Activated naive CD4-positive, alpha-beta T cell treated with anti-CD3 and anti-CD28 coated beads, Interleukin-2, amount 10 ng/mL, durations not matched to agents 7 days and 5 days (primary cell): ENCODE measurements around the gene TGM2.

ENCODE experiments used
- CTCF ChIA-PET: fragments of 350-600 bp; sonication (Branson Sonifier 250); formaldehyde crosslinking; loops from one replicate; lab custom pipeline; 2021; ENCODE audit warnings: antibody characterized with exemption; lab: Charles Lee
- DNase-seq: peaks from one replicate; pipeline ENCODE4 v3.0.0-alpha.2; 2020
- H3K27ac Mint-ChIP-seq: one replicate; pipeline ENCODE4 v1.8.0; 2021; ENCODE audit warnings: mild to moderate bottlenecking, moderate library complexity, mixed read lengths
- H3K27me3 Mint-ChIP-seq: one replicate; pipeline ENCODE4 v1.8.0; 2021; ENCODE audit warnings: mild to moderate bottlenecking, mixed read lengths
- H3K36me3 Mint-ChIP-seq: one replicate; pipeline ENCODE4 v1.8.0; 2021; ENCODE audit warnings: mixed read lengths
- H3K4me1 Mint-ChIP-seq: one replicate; pipeline ENCODE4 v1.8.0; 2021; ENCODE audit warnings: mixed read lengths
- H3K4me3 Mint-ChIP-seq: one replicate; pipeline ENCODE4 v1.8.0; 2021; ENCODE audit warnings: mild to moderate bottlenecking, moderate library complexity, mixed read lengths
- H3K9me3 Mint-ChIP-seq: one replicate; pipeline ENCODE4 v1.8.0; 2021; ENCODE audit warnings: mixed read lengths

TGM2 gene

DNA sequence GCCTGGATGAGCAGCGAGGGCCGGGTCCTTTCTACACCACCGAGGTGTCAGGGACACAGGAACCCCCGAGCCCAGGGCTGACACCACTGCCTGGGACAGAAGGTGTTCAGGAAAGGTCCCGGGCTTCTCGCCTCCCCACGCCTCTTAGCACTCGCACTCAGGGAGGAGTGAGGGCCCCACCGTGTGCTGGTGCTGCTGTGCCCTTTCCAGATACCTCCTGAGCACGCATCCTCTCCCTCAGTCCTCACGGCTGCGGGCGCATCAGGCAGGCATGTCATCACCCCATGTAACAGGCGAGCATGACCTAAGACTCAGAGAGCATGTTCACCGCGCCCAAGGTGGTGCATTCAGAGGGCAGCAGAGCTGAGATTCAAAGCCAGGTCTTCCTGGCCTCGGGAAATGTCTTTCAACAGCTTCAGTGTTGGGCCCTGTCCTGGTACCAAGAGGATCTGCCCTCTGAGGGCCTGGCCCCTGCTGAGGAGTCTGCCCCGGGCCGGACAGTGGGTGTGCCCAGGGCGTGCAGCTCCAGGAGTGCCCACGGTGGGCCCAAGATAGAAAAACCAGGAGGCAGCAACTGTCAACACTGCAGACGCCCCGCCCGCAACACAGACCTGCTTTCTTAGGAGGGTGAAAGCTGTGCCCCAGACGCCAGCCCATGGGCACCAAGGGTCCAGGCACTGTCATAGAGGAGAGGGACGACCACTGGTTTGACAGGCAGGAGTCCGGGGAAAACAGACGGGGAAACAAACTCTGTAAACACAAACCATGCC, 29.2 kb downstream of the TGM2 start:
- DNase-seq, result no peak
- no peak overlapping the region for H3K4me3 Mint-ChIP-seq

DNA sequence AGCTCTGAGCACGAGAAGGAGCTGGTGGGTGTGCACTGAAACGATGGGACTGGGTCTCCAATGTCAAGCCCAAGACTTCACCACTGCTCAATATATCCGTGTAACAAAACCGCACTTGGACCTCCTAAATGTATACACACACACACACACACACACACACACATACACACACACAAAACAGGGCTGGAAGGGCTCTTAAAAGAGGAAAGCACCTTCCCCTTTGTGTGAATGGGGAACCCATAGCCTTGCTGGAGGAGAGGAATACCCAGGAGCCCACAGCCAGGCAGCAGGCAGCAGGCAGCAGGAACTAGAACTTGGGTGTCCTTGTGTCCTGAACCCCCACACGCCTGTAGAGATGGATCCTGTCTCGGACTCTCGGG, 29.8 kb downstream of the TGM2 start:
- H3K9me3 Mint-ChIP-seq, result no peaks in the 10 kb centered on the region
- no peak overlapping the region for H3K4me3 Mint-ChIP-seq
- CTCF ChIA-PET, result no interaction called here
- H3K4me1 Mint-ChIP-seq, result peaks cover 10% of the 10 kb centered on the region
- no peaks in the 10 kb centered on the region for H3K36me3 Mint-ChIP-seq
- H3K27ac Mint-ChIP-seq, result no peak overlapping the region
- DNase-seq, result no peak
- H3K27me3 Mint-ChIP-seq, result peaks cover 13% of the 10 kb centered on the region

More for the DNA sequence above, 29.2 kb downstream of the TGM2 start:
- Mint-ChIP-seq H3K27me3 (peaks cover 10% of the 10 kb centered on the region), H3K9me3 (no peaks in the 10 kb centered on the region), H3K36me3 (no peaks in the 10 kb centered on the region), H3K27ac (no peak overlapping the region), H3K4me1 (peaks cover 10% of the 10 kb centered on the region)
- CTCF ChIA-PET, result no interaction called here

DNA sequence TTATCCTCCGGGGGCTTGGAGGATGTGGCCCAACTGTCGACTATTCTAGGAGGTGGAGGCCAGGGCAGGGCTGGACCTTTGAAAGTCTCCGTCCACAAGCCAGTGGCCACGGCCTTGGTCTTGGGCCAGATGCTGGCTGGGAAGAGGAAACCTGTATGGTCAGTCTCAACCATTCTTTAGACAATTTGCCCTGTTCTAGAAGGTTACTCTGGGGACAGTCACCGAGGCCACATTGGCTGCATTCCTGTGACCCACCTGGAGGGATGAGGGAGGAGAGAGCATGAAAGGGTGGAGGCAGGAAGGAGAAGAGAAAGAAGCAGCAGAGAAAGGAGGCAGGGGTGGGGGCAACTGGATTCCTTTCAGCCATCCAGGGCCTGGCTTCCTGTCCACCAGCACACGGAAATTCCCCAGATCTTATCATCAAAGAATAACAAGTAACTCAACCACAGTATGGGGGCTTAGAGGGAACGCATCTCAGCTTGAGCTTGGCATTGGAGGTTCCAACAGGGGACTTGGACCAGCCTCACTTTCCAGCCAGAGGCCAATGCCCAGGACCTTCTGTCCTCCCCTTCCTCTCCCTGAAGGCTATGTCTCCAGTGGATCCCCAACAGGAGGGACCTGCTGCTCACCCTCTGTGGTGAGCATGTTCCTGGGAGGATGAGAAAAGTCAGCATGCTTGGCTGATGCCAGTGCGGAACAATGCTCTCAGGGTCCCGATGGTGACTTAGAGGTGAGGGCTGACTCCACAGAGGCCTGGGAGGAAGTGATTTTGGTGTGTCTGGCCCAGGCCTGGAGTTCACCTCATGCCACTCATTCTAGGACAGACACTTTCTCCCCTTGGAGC, 30.4 kb downstream of the TGM2 start:
- Mint-ChIP-seq H3K9me3 (no peaks in the 10 kb centered on the region), H3K36me3 (no peaks in the 10 kb centered on the region), H3K4me1 (peaks cover 10% of the 10 kb centered on the region), H3K27ac (no peak overlapping the region), H3K27me3 (peaks cover 13% of the 10 kb centered on the region), H3K4me3 (no peak overlapping the region)
- peak; percentile 19 for DNase-seq
- CTCF ChIA-PET, result no interaction called here

DNA sequence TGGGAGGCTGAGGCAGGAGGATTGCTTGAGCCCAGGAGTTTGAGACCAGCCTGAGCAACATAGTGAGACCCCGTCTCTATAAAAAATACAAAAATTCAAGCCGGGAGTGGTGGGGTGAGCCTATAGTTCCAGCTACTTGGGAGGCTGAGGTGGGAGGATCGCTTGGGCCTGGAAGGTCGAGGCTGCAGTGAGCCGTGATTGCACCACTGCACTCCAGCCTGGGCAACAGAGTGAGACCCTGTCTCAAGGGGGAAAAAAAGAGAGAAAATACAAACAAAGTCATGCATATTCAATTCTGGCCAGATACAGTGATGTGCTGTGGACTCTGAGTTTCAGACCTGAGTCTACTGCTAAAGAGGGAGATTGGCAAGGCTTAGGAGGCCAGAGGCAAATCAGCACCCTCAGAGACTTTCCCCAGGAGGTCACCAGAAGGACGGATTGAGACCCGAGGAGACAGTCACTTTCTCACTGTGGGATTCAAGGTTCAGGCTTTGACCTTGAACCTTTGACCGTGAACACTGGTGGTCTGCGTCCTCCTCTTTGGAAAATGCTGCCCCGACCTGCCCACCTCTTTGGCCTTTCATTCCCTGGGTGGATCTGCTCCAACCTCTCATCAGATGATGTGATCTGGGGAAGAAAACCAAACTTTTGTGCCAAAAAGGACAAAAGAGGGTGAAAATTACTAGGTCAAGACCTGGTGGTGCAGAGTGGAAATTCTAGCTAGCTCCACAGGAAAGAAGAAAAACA, 31.2 kb downstream of the TGM2 start:
- H3K27me3 Mint-ChIP-seq, result peaks cover 13% of the 10 kb centered on the region
- no peak overlapping the region for H3K27ac Mint-ChIP-seq
- CTCF ChIA-PET, result no interaction called here
- DNase-seq, result no peak
- no peak overlapping the region for H3K4me3 Mint-ChIP-seq
- H3K4me1 Mint-ChIP-seq, result peaks cover 10% of the 10 kb centered on the region
- H3K36me3 Mint-ChIP-seq, result no peaks in the 10 kb centered on the region
- H3K9me3 Mint-ChIP-seq, result no peaks in the 10 kb centered on the region

DNA sequence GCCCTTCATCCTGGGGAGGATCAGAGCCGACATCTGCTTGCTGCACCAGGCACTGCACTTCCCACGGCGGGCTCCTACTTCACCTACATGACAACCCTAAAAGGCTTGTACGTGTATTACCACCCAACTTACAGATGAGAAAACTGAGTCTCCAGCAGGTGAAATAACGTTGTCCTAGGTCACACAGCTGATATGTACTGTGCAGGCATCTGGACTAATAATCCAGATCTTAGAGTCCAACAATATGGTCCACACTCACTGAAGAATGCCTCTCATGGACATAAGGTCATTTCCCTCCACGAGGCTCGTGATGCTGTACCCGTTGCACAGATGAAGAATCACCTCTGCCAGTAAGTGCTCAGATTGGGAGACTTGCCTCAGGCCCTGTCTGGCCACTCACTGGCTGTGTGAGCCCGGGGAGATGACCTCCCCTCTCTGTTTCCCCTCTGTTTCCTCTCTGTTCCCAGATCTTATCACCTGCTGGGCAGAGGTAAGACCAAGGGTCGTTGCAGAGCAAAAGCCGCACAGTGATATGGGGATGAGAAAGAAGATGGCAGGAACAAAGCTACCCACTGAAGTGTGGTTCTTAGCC, 32.1 kb downstream of the TGM2 start:
- Mint-ChIP-seq H3K4me3 (no peak overlapping the region), H3K36me3 (no peaks in the 10 kb centered on the region), H3K4me1 (peaks cover 10% of the 10 kb centered on the region), H3K27ac (no peak overlapping the region), H3K9me3 (no peaks in the 10 kb centered on the region), H3K27me3 (peaks cover 13% of the 10 kb centered on the region)
- DNase-seq, result peak; percentile 13
- CTCF ChIA-PET, result no interaction called here

DNA sequence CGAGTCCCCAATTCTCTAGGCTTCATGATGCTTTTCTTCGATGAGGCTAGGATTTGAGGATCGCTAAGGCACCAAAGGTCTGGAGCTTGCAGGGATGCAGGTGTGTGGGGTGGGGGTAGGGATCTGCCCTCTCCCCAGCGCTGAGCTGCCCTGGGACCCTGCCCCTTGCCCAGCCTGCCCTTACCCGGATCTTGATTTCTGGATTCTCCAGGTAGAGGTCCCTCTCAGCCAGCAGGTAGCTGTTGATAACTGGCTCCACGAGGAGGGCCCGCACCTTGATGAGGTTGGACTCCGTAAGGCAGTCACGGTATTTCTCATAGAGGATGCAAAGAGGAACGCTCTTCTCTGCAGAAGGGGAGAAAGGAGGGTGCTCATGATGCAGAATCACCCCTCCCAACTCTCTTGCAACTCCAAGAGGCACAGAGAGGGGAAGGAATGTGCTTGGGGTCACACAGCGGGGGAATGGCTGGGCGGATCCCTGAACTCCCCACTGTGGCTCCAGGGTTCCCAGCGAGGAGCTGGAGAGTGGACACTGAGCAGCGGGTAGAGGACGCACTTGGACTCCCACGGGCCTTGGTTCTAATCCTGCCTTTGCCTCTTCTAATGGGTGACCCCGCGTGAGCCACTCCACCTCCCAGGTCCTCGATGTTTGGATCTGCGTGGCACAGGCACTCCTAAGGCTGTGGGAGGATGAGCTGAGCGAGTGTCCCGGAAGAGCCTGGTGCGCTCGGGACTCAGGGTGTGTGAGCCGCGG, 32.7 kb downstream of the TGM2 start:
- Mint-ChIP-seq H3K4me1 (peaks cover 10% of the 10 kb centered on the region), H3K27me3 (peaks cover 13% of the 10 kb centered on the region), H3K27ac (no peak overlapping the region), H3K9me3 (no peaks in the 10 kb centered on the region), H3K36me3 (no peaks in the 10 kb centered on the region), H3K4me3 (no peak overlapping the region)
- CTCF ChIA-PET, result no interaction called here
- peak; percentile 13 for DNase-seq

DNA sequence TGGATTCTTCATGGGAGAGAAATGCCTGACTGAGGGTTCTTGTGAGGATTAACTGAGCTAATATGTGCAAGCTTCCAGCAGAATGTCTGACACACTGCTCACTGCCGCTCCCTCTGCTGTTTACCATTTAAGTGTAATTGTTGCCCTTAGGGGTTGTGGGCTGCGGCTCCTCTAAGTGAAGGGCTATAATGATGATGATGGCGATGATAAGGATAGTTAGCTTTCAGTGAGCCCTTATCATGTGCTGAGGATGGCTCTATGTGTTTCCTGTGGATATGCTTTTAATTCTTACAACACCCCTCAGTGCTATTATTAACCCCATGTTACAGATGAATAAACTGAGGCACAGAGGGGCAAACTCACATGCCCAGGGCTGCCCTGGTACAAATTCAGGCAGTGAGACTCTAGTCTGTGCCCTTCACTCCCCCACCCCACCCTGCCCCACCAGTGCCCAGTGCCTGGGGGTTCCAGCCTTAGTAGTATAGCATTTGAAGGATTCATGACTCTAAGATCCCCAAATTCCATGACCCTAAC, 33.4 kb downstream of the TGM2 start:
- Mint-ChIP-seq H3K27me3 (peaks cover 13% of the 10 kb centered on the region), H3K27ac (no peak overlapping the region), H3K4me1 (peaks cover 10% of the 10 kb centered on the region), H3K9me3 (no peaks in the 10 kb centered on the region), H3K36me3 (no peaks in the 10 kb centered on the region), H3K4me3 (no peak overlapping the region)
- CTCF ChIA-PET, result interaction anchor here (1.6 kb wide), 1 partner anchor 17 kb away, joined by 5 read pairs; no protein-coding TSS in a partner anchor
- DNase-seq, result peak; percentile 5

DNA sequence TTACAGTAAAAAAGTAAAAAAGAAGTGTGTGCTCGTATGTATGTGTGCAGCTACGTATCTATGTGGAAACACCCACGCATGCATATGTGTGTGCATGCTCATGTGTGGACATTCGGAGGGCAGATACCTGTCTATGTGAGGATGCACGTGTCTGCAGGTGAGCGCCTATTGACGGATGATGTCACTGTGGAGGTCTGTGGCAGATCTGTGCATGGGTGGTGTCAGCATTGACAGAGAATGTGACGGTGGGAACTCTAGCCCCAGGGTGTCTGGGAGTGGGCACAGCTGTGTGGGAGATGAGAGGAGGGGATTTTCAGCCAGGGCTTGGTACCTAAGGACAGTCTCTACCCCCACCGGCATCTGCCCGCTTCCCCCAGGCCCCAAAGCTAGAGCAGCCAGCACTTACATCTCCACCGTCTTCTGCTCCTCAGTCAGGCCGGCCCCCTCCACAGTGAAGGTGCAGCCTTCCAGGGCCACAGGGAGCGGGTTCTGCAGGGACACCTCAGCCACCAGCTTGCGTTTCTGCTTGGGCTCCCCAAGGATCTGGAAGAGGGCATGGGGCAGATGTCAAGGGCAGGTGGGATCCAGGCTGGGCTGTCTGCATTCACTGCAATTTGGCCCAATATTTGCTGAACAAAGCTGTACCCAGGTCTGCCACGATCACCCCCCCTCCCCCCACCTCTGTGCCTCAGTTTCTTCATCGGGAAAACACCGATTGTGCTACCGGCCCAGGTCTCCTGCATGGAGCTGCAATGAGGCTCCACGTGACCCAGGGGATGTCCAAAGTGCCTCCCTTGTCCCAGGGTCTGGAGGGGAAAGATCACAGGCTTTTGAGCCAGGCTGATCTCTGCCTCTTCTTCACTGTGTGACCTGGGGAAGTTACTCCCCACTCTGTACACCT, 34.1 kb downstream of the TGM2 start:
- Mint-ChIP-seq H3K27ac (no peak overlapping the region), H3K4me1 (peaks cover 10% of the 10 kb centered on the region), H3K36me3 (no peaks in the 10 kb centered on the region), H3K4me3 (no peak overlapping the region), H3K9me3 (no peaks in the 10 kb centered on the region), H3K27me3 (peaks cover 13% of the 10 kb centered on the region)
- DNase-seq, result peak; percentile 6
- CTCF ChIA-PET, result interaction anchor here (1.6 kb wide), 1 partner anchor 17 kb away, joined by 5 read pairs; no protein-coding TSS in a partner anchor

DNA sequence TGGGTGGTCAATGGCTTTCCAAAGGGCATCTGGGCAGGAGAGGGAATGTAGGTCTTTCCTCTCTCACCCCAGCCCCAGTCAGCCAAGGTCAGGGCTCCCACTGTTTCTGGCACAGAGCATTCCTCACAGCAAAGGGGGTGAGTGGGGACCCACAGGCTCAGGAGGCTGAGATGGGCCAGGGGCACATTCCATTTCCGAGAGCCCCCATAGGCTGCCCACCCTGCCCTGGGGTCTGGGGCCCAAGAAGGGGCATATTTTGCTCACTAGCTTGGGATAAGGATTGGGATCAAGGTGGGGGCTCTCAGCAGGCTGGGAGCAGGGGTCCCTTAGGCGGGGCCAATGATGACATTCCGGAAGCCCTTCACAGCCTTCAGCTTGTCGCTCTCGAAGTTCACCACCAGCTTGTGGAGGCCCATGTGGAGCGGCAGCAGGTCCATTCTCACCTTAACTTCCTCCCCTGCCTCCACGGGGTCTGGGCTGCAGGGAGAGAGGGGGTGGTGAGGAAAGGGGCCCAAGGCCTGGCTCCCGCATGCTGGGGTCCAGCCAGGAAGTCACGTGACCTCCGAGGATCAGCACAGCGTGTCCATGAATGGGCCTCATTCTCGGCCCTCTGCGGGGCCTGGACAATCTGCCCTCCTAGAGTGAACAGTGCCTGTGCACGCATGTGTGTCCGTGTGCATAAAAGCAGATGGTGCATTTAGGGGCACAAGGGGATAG, 35.0 kb downstream of the TGM2 start:
- Mint-ChIP-seq H3K4me3 (no peak overlapping the region), H3K36me3 (no peaks in the 10 kb centered on the region), H3K27me3 (peaks cover 13% of the 10 kb centered on the region), H3K9me3 (no peaks in the 10 kb centered on the region), H3K4me1 (peaks cover 10% of the 10 kb centered on the region), H3K27ac (no peak overlapping the region)
- peak; percentile 14 for DNase-seq
- CTCF ChIA-PET, result interaction anchor here (0.8 to 1.6 kb wide), 2 partner anchors 16 kb away, joined by 4 to 5 read pairs; no protein-coding TSS in a partner anchor

DNA sequence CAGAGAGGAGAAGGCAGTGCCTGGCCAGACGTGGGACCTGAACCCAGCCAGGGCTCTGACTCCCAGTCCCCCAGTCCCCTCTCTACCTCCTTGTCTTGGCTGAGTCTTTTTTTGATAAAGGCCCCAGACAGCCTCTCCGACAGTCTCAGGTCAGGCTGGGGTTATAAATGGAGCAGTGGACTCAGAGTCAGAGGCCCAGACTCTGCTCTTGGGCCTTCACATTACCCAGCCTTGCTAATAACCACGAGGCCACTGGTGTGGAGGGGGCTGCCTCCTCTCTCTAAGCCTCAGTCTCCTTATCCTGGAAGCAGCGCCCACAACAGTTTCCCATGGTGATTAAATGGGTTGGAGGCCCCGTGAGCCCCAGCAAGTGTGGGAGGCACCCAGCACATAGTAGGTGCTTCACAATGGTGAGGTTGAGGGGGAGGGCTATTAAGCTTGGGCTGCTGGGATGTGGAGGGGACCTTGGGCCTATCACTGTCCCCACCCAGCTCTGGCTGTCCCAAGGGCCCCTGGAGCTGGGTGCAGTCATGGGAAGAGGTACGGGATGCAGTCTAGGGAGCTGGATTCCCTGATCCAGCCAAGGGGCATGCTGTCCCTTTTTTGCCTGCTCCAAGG, 35.7 kb downstream of the TGM2 start:
- no peak overlapping the region for H3K27ac Mint-ChIP-seq
- H3K4me3 Mint-ChIP-seq, result no peak overlapping the region
- H3K4me1 Mint-ChIP-seq, result peaks cover 5% of the 10 kb centered on the region
- H3K9me3 Mint-ChIP-seq, result no peaks in the 10 kb centered on the region
- DNase-seq, result peak; percentile 3
- peaks cover 13% of the 10 kb centered on the region for H3K27me3 Mint-ChIP-seq
- H3K36me3 Mint-ChIP-seq, result no peaks in the 10 kb centered on the region
- CTCF ChIA-PET, result interaction anchor here (0.8 kb wide), 1 partner anchor 15 kb away, joined by 4 read pairs; no protein-coding TSS in a partner anchor

DNA sequence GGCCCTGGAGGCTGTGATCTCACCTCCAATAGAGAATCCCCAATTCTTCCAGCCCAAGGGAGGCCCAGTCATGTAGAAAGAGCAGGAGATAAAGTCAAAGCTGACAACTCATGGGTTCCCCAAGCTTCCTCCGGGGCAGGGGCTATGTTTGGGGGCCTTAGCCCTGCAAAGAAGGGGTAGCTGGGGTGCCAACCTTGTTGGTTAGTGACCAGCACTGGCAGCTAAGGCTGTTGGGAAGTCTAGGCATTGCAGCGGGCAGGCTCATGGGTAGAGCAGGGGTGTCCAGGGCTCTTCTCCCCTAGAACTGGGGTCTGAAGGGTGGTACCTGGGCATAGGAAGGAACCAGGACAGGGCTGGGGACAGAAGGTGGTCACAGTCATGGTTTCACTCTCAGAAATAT, 36.4 kb downstream of the TGM2 start:
- peaks cover 1% of the 10 kb centered on the region for H3K4me1 Mint-ChIP-seq
- CTCF ChIA-PET, result no interaction called here
- peaks cover 13% of the 10 kb centered on the region for H3K27me3 Mint-ChIP-seq
- H3K9me3 Mint-ChIP-seq, result no peaks in the 10 kb centered on the region
- peak; percentile 8 for DNase-seq
- H3K4me3 Mint-ChIP-seq, result no peak overlapping the region
- H3K36me3 Mint-ChIP-seq, result no peaks in the 10 kb centered on the region
- no peak overlapping the region for H3K27ac Mint-ChIP-seq
